ENCODE data around the gene IFNA5. TPM values are rescaled to one million over a fixed set of nuclear protein-coding genes. Genes with fewer than 3 reads are reported as not detected.
A peak's percentile ranks its signal among the peaks of the same experiment; 100 is the strongest.

The IFNA5 gene
- total RNA-seq, 1 experiment from 2014 or later = not detected

GRCh38 chr9:21316032-21316842, 11.1 kb upstream of the IFNA5 start:
- H3K4me3 ChIP-seq (replicated peaks in 1 of 2; ENCODE audit: low read depth in 1 of 2, low read length in 2 of 2) = no peak overlapping the region
- no peak overlapping the region for H3K27ac ChIP-seq (ENCODE audit: low read depth, low read length)
- POLR2A ChIA-PET = no interaction called here
- no peaks in the 10 kb centered on the region for H3K27me3 ChIP-seq (ENCODE audit: insufficient read depth, low read length)
- H3K36me3 ChIP-seq (ENCODE audit: control insufficient read depth in 1 of 2, insufficient read depth in 2 of 2, low read length in 2 of 2) = no peaks in the 10 kb centered on the region
- TF ChIP-seq CBX3 (IDR thresholded peaks at IDR 0.05; ENCODE audit: low read depth) (no peak), ZNF274 (IDR thresholded peaks at IDR 0.05; ENCODE audit: low read depth, low read length) (no peak), POLR2AphosphoS5 (IDR thresholded peaks at IDR 0.05; ENCODE audit: low read depth, low read length) (no peak), CTCF (IDR thresholded peaks at IDR 0.05 in 2 of 3, conservative IDR thresholded peaks at IDR 0.05 in 1 of 3; ENCODE audit: borderline replicate concordance in 1 of 3, insufficient read depth in 1 of 3, low read depth in 2 of 3, low read length in 2 of 3) (no peak), TCF7L2 (IDR thresholded peaks at IDR 0.05; ENCODE audit: borderline replicate concordance, extremely low read depth, insufficient read depth, insufficient read length) (no peak), ELF1 (IDR thresholded peaks at IDR 0.05; ENCODE audit: borderline replicate concordance, low read depth) (no peak), EGR1 (IDR thresholded peaks at IDR 0.05; ENCODE audit: low read depth) (no peak), SIN3A (IDR thresholded peaks at IDR 0.05; ENCODE audit: low read depth) (no peak), EZH2 (IDR thresholded peaks at IDR 0.05) (no peak), SP1 (IDR thresholded peaks at IDR 0.05; ENCODE audit: low read depth) (no peak), POLR2A (IDR thresholded peaks at IDR 0.05; ENCODE audit: borderline replicate concordance, extremely low read depth, insufficient read depth, insufficient read length) (no peak), FOSL1 (IDR thresholded peaks at IDR 0.05; ENCODE audit: low read depth) (no peak), RAD21 (IDR thresholded peaks at IDR 0.05; ENCODE audit: low read depth) (no peak)
- TF ChIP-seq, protein P1, sequence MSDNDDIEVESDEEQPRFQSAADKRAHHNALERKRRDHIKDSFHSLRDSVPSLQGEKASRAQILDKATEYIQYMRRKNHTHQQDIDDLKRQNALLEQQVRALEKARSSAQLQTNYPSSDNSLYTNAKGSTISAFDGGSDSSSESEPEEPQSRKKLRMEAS (IDR thresholded peaks at IDR 0.05) = no peak
- TF ChIP-seq, protein P2, sequence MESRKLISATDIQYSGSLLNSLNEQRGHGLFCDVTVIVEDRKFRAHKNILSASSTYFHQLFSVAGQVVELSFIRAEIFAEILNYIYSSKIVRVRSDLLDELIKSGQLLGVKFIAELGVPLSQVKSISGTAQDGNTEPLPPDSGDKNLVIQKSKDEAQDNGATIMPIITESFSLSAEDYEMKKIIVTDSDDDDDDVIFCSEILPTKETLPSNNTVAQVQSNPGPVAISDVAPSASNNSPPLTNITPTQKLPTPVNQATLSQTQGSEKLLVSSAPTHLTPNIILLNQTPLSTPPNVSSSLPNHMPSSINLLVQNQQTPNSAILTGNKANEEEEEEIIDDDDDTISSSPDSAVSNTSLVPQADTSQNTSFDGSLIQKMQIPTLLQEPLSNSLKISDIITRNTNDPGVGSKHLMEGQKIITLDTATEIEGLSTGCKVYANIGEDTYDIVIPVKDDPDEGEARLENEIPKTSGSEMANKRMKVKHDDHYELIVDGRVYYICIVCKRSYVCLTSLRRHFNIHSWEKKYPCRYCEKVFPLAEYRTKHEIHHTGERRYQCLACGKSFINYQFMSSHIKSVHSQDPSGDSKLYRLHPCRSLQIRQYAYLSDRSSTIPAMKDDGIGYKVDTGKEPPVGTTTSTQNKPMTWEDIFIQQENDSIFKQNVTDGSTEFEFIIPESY (IDR thresholded peaks at IDR 0.05; ENCODE audit: extremely low read depth, insufficient replicate concordance, low read length) = no peak
- no peak overlapping the region for H3K9ac ChIP-seq (ENCODE audit: low read length)
- RAD21 ChIA-PET (ENCODE audit: low non-redundant PET in 1 of 2, low total read pairs in 2 of 2, uncharacterized antibody in 2 of 2, unreplicated experiment in 2 of 2) = no interaction called here
- H3K79me2 ChIP-seq (ENCODE audit: insufficient read depth, low read length) = no peaks in the 10 kb centered on the region
- no peaks in the 10 kb centered on the region for H3K9me2 ChIP-seq (ENCODE audit: insufficient read depth)
- CTCF ChIA-PET = interaction anchor here (0.9 to 3.1 kb wide), 3 partner anchors 10 to 118 kb away, joined by 3 to 21 read pairs (median 9); no protein-coding TSS in a partner anchor
- H2AFZ ChIP-seq (ENCODE audit: low read depth, low read length, poor library complexity, severe bottlenecking) = peak overlapping the region; percentile 8
- ATAC-seq = no peak
- DNase-seq (ENCODE audit: low read depth, low spot score) = no peak
- intact Hi-C loops (cut with micrococcal nuclease) = no loop called here
- no peaks in the 10 kb centered on the region for H4K20me1 ChIP-seq (ENCODE audit: insufficient read depth)
- H3K4me1 ChIP-seq (ENCODE audit: control insufficient read depth in 1 of 2, insufficient read depth in 2 of 2, low read length in 2 of 2) = peaks cover 3 to 10% of the 10 kb centered on the region in 2 experiments; a peak in 3 of 4 replicates
- H3K4me2 ChIP-seq (ENCODE audit: low read length) = no peak overlapping the region
- no peaks in the 10 kb centered on the region for H3K9me3 ChIP-seq (ENCODE audit: control insufficient read depth in 1 of 2, insufficient read depth in 1 of 2, low read depth in 1 of 2, low read length in 2 of 2)
- BruUV-seq (replicated peaks) = no TSS peak

All from HCT116 (cell line).